Measurements from ENCODE around the gene TOMM34.

DNA sequence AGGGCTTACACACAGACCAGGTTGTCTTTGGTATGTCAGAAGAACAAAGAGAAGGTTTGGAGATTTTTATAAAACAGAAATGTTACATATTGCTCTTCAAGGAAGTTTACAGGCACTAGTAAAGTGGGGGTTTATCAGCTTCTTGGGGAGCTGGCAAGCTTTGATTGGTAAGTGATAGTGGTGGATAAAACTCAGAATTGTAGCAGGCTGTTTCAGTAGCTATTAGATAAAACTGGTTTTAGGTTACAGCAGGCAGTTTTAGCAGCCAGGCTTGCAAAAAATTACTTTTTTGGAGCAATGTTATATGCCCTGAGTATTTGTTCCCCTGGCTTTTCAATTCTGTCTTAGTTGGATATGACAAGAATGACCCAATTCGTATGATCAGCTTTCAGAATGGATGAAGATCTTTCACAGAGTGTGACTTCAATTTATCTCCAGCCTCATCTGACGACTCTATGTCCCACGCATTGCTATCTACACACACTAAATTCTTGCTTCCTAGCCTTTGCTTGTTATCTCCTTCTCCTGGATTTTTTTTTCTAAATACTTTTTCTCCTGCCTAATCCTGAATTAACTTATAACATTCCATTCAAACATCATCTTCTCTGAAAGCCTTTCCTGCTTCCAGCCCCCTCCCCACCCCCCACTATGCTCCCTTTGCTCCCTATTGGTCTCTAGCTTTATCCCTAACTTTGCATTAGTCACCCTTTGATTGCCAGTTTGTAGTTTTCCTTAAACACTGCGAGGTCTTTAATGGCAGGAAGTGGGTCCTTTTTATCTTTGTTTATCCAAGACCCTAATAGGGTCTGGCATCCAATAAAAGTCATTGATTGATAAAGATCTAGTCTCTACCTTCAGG lies 1.0 kb upstream of the TOMM34 start:
- TF ChIP-seq EZH2phosphoT487 (IDR thresholded peaks at IDR 0.05; ENCODE audit: unreplicated experiment) (no peak), ZNF114 (CRISPR knock-in tag; IDR thresholded peaks at IDR 0.05) (no peak), POLR2AphosphoS5 (IDR thresholded peaks at IDR 0.05; ENCODE audit: low read depth) (no peak), EZH2 (IDR thresholded peaks at IDR 0.05; ENCODE audit: low read depth, unreplicated experiment) (no peak), JUNB (IDR thresholded peaks at IDR 0.05; ENCODE audit: unreplicated experiment) (no peak)
- TF ChIP-seq, protein P1, sequence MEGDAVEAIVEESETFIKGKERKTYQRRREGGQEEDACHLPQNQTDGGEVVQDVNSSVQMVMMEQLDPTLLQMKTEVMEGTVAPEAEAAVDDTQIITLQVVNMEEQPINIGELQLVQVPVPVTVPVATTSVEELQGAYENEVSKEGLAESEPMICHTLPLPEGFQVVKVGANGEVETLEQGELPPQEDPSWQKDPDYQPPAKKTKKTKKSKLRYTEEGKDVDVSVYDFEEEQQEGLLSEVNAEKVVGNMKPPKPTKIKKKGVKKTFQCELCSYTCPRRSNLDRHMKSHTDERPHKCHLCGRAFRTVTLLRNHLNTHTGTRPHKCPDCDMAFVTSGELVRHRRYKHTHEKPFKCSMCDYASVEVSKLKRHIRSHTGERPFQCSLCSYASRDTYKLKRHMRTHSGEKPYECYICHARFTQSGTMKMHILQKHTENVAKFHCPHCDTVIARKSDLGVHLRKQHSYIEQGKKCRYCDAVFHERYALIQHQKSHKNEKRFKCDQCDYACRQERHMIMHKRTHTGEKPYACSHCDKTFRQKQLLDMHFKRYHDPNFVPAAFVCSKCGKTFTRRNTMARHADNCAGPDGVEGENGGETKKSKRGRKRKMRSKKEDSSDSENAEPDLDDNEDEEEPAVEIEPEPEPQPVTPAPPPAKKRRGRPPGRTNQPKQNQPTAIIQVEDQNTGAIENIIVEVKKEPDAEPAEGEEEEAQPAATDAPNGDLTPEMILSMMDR (conservative IDR thresholded peaks at IDR 0.05; ENCODE audit: low read depth in 2 of 2) = no peak
- TF ChIP-seq, protein P2, sequence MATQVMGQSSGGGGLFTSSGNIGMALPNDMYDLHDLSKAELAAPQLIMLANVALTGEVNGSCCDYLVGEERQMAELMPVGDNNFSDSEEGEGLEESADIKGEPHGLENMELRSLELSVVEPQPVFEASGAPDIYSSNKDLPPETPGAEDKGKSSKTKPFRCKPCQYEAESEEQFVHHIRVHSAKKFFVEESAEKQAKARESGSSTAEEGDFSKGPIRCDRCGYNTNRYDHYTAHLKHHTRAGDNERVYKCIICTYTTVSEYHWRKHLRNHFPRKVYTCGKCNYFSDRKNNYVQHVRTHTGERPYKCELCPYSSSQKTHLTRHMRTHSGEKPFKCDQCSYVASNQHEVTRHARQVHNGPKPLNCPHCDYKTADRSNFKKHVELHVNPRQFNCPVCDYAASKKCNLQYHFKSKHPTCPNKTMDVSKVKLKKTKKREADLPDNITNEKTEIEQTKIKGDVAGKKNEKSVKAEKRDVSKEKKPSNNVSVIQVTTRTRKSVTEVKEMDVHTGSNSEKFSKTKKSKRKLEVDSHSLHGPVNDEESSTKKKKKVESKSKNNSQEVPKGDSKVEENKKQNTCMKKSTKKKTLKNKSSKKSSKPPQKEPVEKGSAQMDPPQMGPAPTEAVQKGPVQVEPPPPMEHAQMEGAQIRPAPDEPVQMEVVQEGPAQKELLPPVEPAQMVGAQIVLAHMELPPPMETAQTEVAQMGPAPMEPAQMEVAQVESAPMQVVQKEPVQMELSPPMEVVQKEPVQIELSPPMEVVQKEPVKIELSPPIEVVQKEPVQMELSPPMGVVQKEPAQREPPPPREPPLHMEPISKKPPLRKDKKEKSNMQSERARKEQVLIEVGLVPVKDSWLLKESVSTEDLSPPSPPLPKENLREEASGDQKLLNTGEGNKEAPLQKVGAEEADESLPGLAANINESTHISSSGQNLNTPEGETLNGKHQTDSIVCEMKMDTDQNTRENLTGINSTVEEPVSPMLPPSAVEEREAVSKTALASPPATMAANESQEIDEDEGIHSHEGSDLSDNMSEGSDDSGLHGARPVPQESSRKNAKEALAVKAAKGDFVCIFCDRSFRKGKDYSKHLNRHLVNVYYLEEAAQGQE (IDR thresholded peaks at IDR 0.05; ENCODE audit: unreplicated experiment) = no peak
- TF ChIP-seq, protein P3, sequence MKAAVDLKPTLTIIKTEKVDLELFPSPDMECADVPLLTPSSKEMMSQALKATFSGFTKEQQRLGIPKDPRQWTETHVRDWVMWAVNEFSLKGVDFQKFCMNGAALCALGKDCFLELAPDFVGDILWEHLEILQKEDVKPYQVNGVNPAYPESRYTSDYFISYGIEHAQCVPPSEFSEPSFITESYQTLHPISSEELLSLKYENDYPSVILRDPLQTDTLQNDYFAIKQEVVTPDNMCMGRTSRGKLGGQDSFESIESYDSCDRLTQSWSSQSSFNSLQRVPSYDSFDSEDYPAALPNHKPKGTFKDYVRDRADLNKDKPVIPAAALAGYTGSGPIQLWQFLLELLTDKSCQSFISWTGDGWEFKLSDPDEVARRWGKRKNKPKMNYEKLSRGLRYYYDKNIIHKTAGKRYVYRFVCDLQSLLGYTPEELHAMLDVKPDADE (IDR thresholded peaks at IDR 0.05) = no peak

Data from GM23338 (cell line).